Measurements from ENCODE around the gene BMERB1. TPM values are rescaled to one million over a fixed set of nuclear protein-coding genes. Genes with fewer than 3 reads are reported as not detected.
"Not testable (repeated sequence)": the region's sequence is repeated elsewhere in the genome, so short reads cannot be mapped to it uniquely, and the experiment has no call there.

The BMERB1 gene
- polyA plus RNA-seq, 1 donor (not counting 4 experiments of a cell fraction or from before 2014, with no cell fraction given), result 7.8 TPM

DNA sequence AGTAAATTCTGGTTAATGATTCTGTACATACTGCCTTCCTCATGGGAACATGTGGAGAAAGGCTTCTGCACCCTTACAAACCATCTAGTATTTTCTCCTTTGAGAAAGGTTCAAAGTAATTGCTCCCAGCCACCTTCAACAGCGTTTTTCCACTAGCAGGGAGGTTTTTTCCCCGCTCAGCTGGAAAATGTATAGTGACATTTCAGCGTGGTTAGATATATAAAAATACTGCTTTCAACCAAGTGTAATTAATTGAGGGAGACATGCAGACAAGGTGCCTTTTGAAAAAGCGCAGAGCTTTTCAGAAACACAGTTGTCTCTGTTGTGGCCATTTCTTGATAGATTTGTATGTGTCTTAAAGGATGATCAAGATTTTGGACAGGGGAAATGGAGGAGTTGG is 5.1 kb downstream of the BMERB1 start:
- dilution Hi-C loops (cut with MboI; ENCODE audit: extremely low pct_ligation_motif_present, low sequenced_read_pairs), result no loop called here
- FAIRE-seq (no peak), DNase-seq (ENCODE audit: low read depth, low spot score) (no peak)
- Histone ChIP-seq H2AFZ (ENCODE audit: control insufficient read depth, low read length) (no peak overlapping the region), H3K9me1 (ENCODE audit: control insufficient read depth, extremely low read depth, insufficient read depth, low read length) (no peaks in the 10 kb centered on the region), H3K27me3 (ENCODE audit: control insufficient read depth, extremely low read depth, insufficient read depth, low read length) (peaks cover 9% of the 10 kb centered on the region), H3K27ac (ENCODE audit: control insufficient read depth, insufficient read depth, low read length) (no peak overlapping the region), H3K79me2 (ENCODE audit: control insufficient read depth, insufficient read depth, low read length) (no peaks in the 10 kb centered on the region), H3K4me2 (ENCODE audit: control insufficient read depth, extremely low read depth, insufficient read depth, low read depth, low read length) (no peak overlapping the region), H3K9me3 (ENCODE audit: control insufficient read depth, low read depth, low read length) (no peaks in the 10 kb centered on the region), H3K36me3 (ENCODE audit: control insufficient read depth in 2 of 2, extremely low read depth in 1 of 2, insufficient read depth in 2 of 2, low read length in 2 of 2) (no peaks in the 10 kb centered on the region), H3K4me3 (ENCODE audit: control insufficient read depth in 2 of 3, extremely low read depth in 1 of 3, insufficient read depth in 2 of 3, low read depth in 1 of 3, low read length in 3 of 3) (no peak overlapping the region), H3K9ac (ENCODE audit: control insufficient read depth, extremely low read depth, insufficient read depth, low read length) (no peak overlapping the region), H3K4me1 (ENCODE audit: control insufficient read depth, extremely low read depth, insufficient read depth, low read length) (peaks cover 10% of the 10 kb centered on the region), H4K20me1 (ENCODE audit: control insufficient read depth, extremely low read depth, insufficient read depth, low read length) (no peaks in the 10 kb centered on the region)
- TF ChIP-seq, protein P1, sequence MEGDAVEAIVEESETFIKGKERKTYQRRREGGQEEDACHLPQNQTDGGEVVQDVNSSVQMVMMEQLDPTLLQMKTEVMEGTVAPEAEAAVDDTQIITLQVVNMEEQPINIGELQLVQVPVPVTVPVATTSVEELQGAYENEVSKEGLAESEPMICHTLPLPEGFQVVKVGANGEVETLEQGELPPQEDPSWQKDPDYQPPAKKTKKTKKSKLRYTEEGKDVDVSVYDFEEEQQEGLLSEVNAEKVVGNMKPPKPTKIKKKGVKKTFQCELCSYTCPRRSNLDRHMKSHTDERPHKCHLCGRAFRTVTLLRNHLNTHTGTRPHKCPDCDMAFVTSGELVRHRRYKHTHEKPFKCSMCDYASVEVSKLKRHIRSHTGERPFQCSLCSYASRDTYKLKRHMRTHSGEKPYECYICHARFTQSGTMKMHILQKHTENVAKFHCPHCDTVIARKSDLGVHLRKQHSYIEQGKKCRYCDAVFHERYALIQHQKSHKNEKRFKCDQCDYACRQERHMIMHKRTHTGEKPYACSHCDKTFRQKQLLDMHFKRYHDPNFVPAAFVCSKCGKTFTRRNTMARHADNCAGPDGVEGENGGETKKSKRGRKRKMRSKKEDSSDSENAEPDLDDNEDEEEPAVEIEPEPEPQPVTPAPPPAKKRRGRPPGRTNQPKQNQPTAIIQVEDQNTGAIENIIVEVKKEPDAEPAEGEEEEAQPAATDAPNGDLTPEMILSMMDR (optimal IDR thresholded peaks at IDR 0.05 in 1 of 3, IDR thresholded peaks at IDR 0.05 in 1 of 3, conservative IDR thresholded peaks at IDR 0.05 in 1 of 3; ENCODE audit: extremely low read depth in 1 of 3, insufficient read depth in 2 of 3, low read length in 3 of 3), result no peak
- TF ChIP-seq EZH2 (IDR thresholded peaks at IDR 0.05; ENCODE audit: low read length), result no peak

GRCh38 chr16:15440852-15441251 is 6.5 kb downstream of the BMERB1 start:
- Histone ChIP-seq H4K20me1 (ENCODE audit: control insufficient read depth, extremely low read depth, insufficient read depth, low read length) (no peaks in the 10 kb centered on the region), H3K9me3 (ENCODE audit: control insufficient read depth, low read depth, low read length) (no peaks in the 10 kb centered on the region), H3K36me3 (ENCODE audit: control insufficient read depth in 2 of 2, extremely low read depth in 1 of 2, insufficient read depth in 2 of 2, low read length in 2 of 2) (no peaks in the 10 kb centered on the region), H3K4me2 (ENCODE audit: control insufficient read depth, extremely low read depth, insufficient read depth, low read depth, low read length) (no peak overlapping the region), H3K27me3 (ENCODE audit: control insufficient read depth, extremely low read depth, insufficient read depth, low read length) (no peaks in the 10 kb centered on the region), H3K79me2 (ENCODE audit: control insufficient read depth, insufficient read depth, low read length) (no peaks in the 10 kb centered on the region), H3K9me1 (ENCODE audit: control insufficient read depth, extremely low read depth, insufficient read depth, low read length) (no peaks in the 10 kb centered on the region), H3K4me1 (ENCODE audit: control insufficient read depth, extremely low read depth, insufficient read depth, low read length) (no peaks in the 10 kb centered on the region), H3K27ac (ENCODE audit: control insufficient read depth, insufficient read depth, low read length) (no peak overlapping the region), H2AFZ (ENCODE audit: control insufficient read depth, low read length) (no peak overlapping the region), H3K4me3 (ENCODE audit: control insufficient read depth in 2 of 3, extremely low read depth in 1 of 3, insufficient read depth in 2 of 3, low read depth in 1 of 3, low read length in 3 of 3) (no peak overlapping the region), H3K9ac (ENCODE audit: control insufficient read depth, extremely low read depth, insufficient read depth, low read length) (no peak overlapping the region)
- FAIRE-seq (no peak), DNase-seq (ENCODE audit: low read depth, low spot score) (no peak)
- dilution Hi-C loops (cut with MboI; ENCODE audit: extremely low pct_ligation_motif_present, low sequenced_read_pairs), result no loop called here
- TF ChIP-seq, protein P1 (optimal IDR thresholded peaks at IDR 0.05 in 1 of 3, IDR thresholded peaks at IDR 0.05 in 1 of 3, conservative IDR thresholded peaks at IDR 0.05 in 1 of 3; ENCODE audit: extremely low read depth in 1 of 3, insufficient read depth in 2 of 3, low read length in 3 of 3), result no peak
- TF ChIP-seq EZH2 (IDR thresholded peaks at IDR 0.05; ENCODE audit: low read length), result no peak

- H2AFZ ChIP-seq (ENCODE audit: control insufficient read depth, low read length); H3K9me1 ChIP-seq (ENCODE audit: control insufficient read depth, extremely low read depth, insufficient read depth, low read length); FAIRE-seq; H3K9ac ChIP-seq (ENCODE audit: control insufficient read depth, extremely low read depth, insufficient read depth, low read length); H3K4me1 ChIP-seq (ENCODE audit: control insufficient read depth, extremely low read depth, insufficient read depth, low read length); H4K20me1 ChIP-seq (ENCODE audit: control insufficient read depth, extremely low read depth, insufficient read depth, low read length); DNase-seq (ENCODE audit: low read depth, low spot score); H3K27ac ChIP-seq (ENCODE audit: control insufficient read depth, insufficient read depth, low read length); H3K4me3 ChIP-seq (ENCODE audit: control insufficient read depth in 2 of 3, extremely low read depth in 1 of 3, insufficient read depth in 2 of 3, low read depth in 1 of 3, low read length in 3 of 3); dilution Hi-C loops (cut with MboI; ENCODE audit: extremely low pct_ligation_motif_present, low sequenced_read_pairs); H3K79me2 ChIP-seq (ENCODE audit: control insufficient read depth, insufficient read depth, low read length); H3K36me3 ChIP-seq (ENCODE audit: control insufficient read depth in 2 of 2, extremely low read depth in 1 of 2, insufficient read depth in 2 of 2, low read length in 2 of 2); H3K9me3 ChIP-seq (ENCODE audit: control insufficient read depth, low read depth, low read length); H3K4me2 ChIP-seq (ENCODE audit: control insufficient read depth, extremely low read depth, insufficient read depth, low read depth, low read length); H3K27me3 ChIP-seq (ENCODE audit: control insufficient read depth, extremely low read depth, insufficient read depth, low read length): not testable (repeated sequence)
These were observed 7.8 kb downstream of the BMERB1 start for GRCh38 chr16:15442140-15442539.

Measured in keratinocyte (primary cell).